GM23338 (cell line): Measurements from ENCODE around the gene AK3. TPM values are rescaled to one million over a fixed set of nuclear protein-coding genes. Genes with fewer than 3 reads are reported as not detected.

ENCODE experiments used
- ATAC-seq: fragments of 200-7000 bp; cut with Tn5 transposase; 3 replicates; pipeline ENCODE4 v1.9.1; 2020
- DNase-seq: peaks from one replicate; pipeline ENCODE4 v3.0.0-alpha.2; 2015; ENCODE audit warnings: low spot score
- H2AFZ ChIP-seq: fragments of 200-600 bp; sonication (generic); 2 replicates; pipeline ENCODE4 v1.8.0; 2016; ENCODE audit warnings: antibody characterized with exemption, mild to moderate bottlenecking, moderate library complexity
- H3F3A ChIP-seq: fragments of 200-600 bp; sonication (generic); replicated peaks from 2 replicates; pipeline ENCODE4 v1.8.0; 2017; ENCODE audit warnings: antibody characterized with exemption, mixed run types, low read depth
- H3K27ac ChIP-seq: fragments of 200-600 bp; sonication (generic); 2 replicates; pipeline ENCODE4 v1.6.1; 2016; ENCODE audit warnings: low read depth
- H3K27me3 ChIP-seq: fragments of 200-600 bp; sonication (generic); 2 replicates; pipeline ENCODE4 v1.8.0; 2016; ENCODE audit warnings: mild to moderate bottlenecking, mixed run types, moderate library complexity; ENCODE audit not compliant: insufficient read depth
- H3K36me3 ChIP-seq: fragments of 200-600 bp; sonication (generic); 2 replicates; pipeline ENCODE4 v1.8.0; 2016; ENCODE audit warnings: mild to moderate bottlenecking; ENCODE audit not compliant: insufficient read depth
- H3K4me1 ChIP-seq: fragments of 200-600 bp; sonication (generic); 2 replicates; pipeline ENCODE4 v1.8.0; 2016; ENCODE audit warnings: mild to moderate bottlenecking, moderate library complexity; ENCODE audit not compliant: insufficient read depth
- H3K4me2 ChIP-seq: fragments of 200-600 bp; sonication (generic); 2 replicates; pipeline ENCODE4 v1.7.1; 2017; ENCODE audit warnings: mixed run types
- H3K4me3 ChIP-seq: fragments of 200-600 bp; sonication (generic); 2 replicates; pipeline ENCODE4 v1.6.1; 2016; ENCODE audit warnings: mixed run types
- H3K79me2 ChIP-seq: fragments of 200-600 bp; sonication (generic); replicated peaks from 2 replicates; pipeline ENCODE4 v1.8.0; 2017; ENCODE audit warnings: mild to moderate bottlenecking; ENCODE audit not compliant: insufficient read depth
- H3K9me2 ChIP-seq: fragments of 200-600 bp; sonication (generic); 2 replicates; pipeline ENCODE4 v1.8.0; 2017; ENCODE audit not compliant: insufficient read depth
- H4K20me1 ChIP-seq: fragments of 200-600 bp; sonication (generic); replicated peaks from 2 replicates; pipeline ENCODE4 v1.8.0; 2017; ENCODE audit warnings: mild to moderate bottlenecking; ENCODE audit not compliant: insufficient read depth
- H3K27ac Mint-ChIP-seq: 2 replicates; pipeline ENCODE4 v1.8.0; 2020; ENCODE audit warnings: inconsistent platforms, mild to moderate bottlenecking, moderate library complexity, mixed read lengths
- H3K27me3 Mint-ChIP-seq: 3 replicates; pipeline ENCODE4 v1.8.0; 2022; ENCODE audit warnings: low read depth, mild to moderate bottlenecking, moderate library complexity, mixed read lengths, inconsistent platforms; ENCODE audit not compliant: insufficient read depth, poor library complexity
- H3K36me3 Mint-ChIP-seq: 3 replicates; pipeline ENCODE4 v1.8.0; 2021; ENCODE audit warnings: low read depth, mild to moderate bottlenecking, inconsistent platforms, moderate library complexity, mixed read lengths
- H3K4me1 Mint-ChIP-seq: 3 replicates; pipeline ENCODE4 v1.8.0; 2020; ENCODE audit warnings: mild to moderate bottlenecking, inconsistent platforms, mixed read lengths
- H3K4me3 Mint-ChIP-seq: 3 replicates; pipeline ENCODE4 v1.8.0; 2021; ENCODE audit warnings: moderate library complexity, mild to moderate bottlenecking, inconsistent platforms, mixed read lengths
- H3K9me3 Mint-ChIP-seq: 3 replicates; pipeline ENCODE4 v1.8.0; 2020; ENCODE audit warnings: moderate library complexity, mild to moderate bottlenecking, inconsistent platforms, mixed read lengths
- CREB1 ChIP-seq: fragments of 250-450 bp; sonication (Bioruptor Pico); IDR thresholded peaks from 2 replicates; pipeline ENCODE4 v1.5.0; 2020; ENCODE audit warnings: low read depth, mild to moderate bottlenecking, moderate library complexity
- POLR2AphosphoS5 ChIP-seq: IDR thresholded peaks from 2 replicates; pipeline ENCODE4 v1.6.1; 2016; ENCODE audit warnings: antibody characterized with exemption, low read depth
- REST ChIP-seq: IDR thresholded peaks from one replicate; pipeline ENCODE4 v1.6.1; 2018; ENCODE audit warnings: antibody characterized with exemption; ENCODE audit not compliant: unreplicated experiment
- STAT1 ChIP-seq: IDR thresholded peaks from one replicate; pipeline ENCODE4 v1.6.1; 2016; ENCODE audit warnings: antibody characterized with exemption; ENCODE audit not compliant: unreplicated experiment
- ZNF114 ChIP-seq: fragments of 250-450 bp; sonication (Bioruptor Pico); IDR thresholded peaks from 2 replicates; pipeline ENCODE4 v1.5.0; 2020; ENCODE audit warnings: mild to moderate bottlenecking, moderate library complexity
- ZNF331 ChIP-seq: fragments of 250-450 bp; sonication (Bioruptor Pico); IDR thresholded peaks from 2 replicates; pipeline ENCODE4 v1.5.0; 2020; ENCODE audit warnings: low read depth, mild to moderate bottlenecking, moderate library complexity
- ZNF462 ChIP-seq: fragments of 250-450 bp; sonication (Bioruptor Pico); IDR thresholded peaks from 2 replicates; pipeline ENCODE4 v1.5.0; 2020; ENCODE audit warnings: mild to moderate bottlenecking, moderate library complexity
- polyA plus RNA-seq: library from polyadenylated mRNA; unstranded; fragments of >200 nt; fragmentation: Nextera tagmentation; extraction: Ambion mirVana; gene quantifications from 2 replicates; pipeline ENCODE4 v1.2.1, GENCODE V29; 2016
- total RNA-seq: library from RNA; depleted of rRNA; stranded (reverse); fragments of >200 nt; shearing (Covaris generic); gene quantifications from 2 replicates; pipeline ENCODE4 v1.2.3, GENCODE V29; 2014

Gene AK3
- total and polyA plus RNA-seq, 2 experiments from 2014 or later: 30.1 to 40.2 TPM

GRCh38 chr9:4669890-4670289, 71.1 kb downstream of the AK3 start:
- Mint-ChIP-seq H3K27ac (no peak overlapping the region), H3K4me3 (no peak overlapping the region), H3K36me3 (no peaks in the 10 kb centered on the region), H3K9me3 (no peaks in the 10 kb centered on the region), H3K4me1 (peaks cover 36% of the 10 kb centered on the region), H3K27me3 (no peaks in the 10 kb centered on the region)
- Histone ChIP-seq H3K79me2 (no peaks in the 10 kb centered on the region), H3K36me3 (no peaks in the 10 kb centered on the region), H3K4me2 (no peak overlapping the region), H3K4me1 (peaks cover 21% of the 10 kb centered on the region), H3F3A (no peaks in the 10 kb centered on the region), H3K9me2 (no peaks in the 10 kb centered on the region), H4K20me1 (no peaks in the 10 kb centered on the region), H3K27ac (no peak overlapping the region), H3K27me3 (0 out of 2 replicates have a peak, but pooled peaks cover 2% of the 10 kb centered on the region), H2AFZ (no peak overlapping the region), H3K4me3 (no peak overlapping the region)
- DNase-seq (no peak), ATAC-seq (no peak)
- no peak for TF ChIP-seq CREB1 (CRISPR knock-in tag)
- no peak for TF ChIP-seq POLR2AphosphoS5
- no peak for TF ChIP-seq ZNF462 (CRISPR knock-in tag)
- TF ChIP-seq REST: no peak
- no peak for TF ChIP-seq ZNF114
- no peak for TF ChIP-seq ZNF331 (CRISPR knock-in tag)
- no peak for TF ChIP-seq STAT1
